HG02588 (cell line): ENCODE data around the gene EIF4EBP3.

ENCODE experiments used
- ATAC-seq: cut with Tn5 transposase; IDR thresholded peaks from one replicate; pipeline ENCODE4 v1.9.1; 2021; ENCODE audit warnings: mild to moderate bottlenecking, moderate library complexity; ENCODE audit not compliant: unreplicated experiment

Gene EIF4EBP3

GRCh38 chr5:140547508-140548299, at the start of gene EIF4EBP3:
Gene EIF4EBP3 (plus strand): TSS chr5:140547662. CDS start chr5:140547738, 76 bp downstream.
- ATAC-seq: peak; percentile 98

- no peak for ATAC-seq
These were observed 49.6 kb upstream of the EIF4EBP3 start for GRCh38 chr5:140497897-140498296.

- ATAC-seq: no peak
These were observed 48.9 kb upstream of the EIF4EBP3 start for GRCh38 chr5:140498591-140498990.

GRCh38 chr5:140502834-140503233, 44.6 kb upstream of the EIF4EBP3 start:
- no peak for ATAC-seq

GRCh38 chr5:140509898-140510297, 37.6 kb upstream of the EIF4EBP3 start:
- no peak for ATAC-seq

GRCh38 chr5:140513124-140513523, 34.3 kb upstream of the EIF4EBP3 start:
- no peak for ATAC-seq

GRCh38 chr5:140524003-140524402, 23.5 kb upstream of the EIF4EBP3 start:
- no peak for ATAC-seq

GRCh38 chr5:140540227-140540626, 7.2 kb upstream of the EIF4EBP3 start:
- no peak for ATAC-seq

GRCh38 chr5:140542972-140543371, 4.5 kb upstream of the EIF4EBP3 start:
- no peak for ATAC-seq

GRCh38 chr5:140544986-140545385, 2.5 kb upstream of the EIF4EBP3 start:
- no peak for ATAC-seq

- no peak for ATAC-seq
These were observed 1.9 kb upstream of the EIF4EBP3 start for GRCh38 chr5:140545606-140546005.

- no peak for ATAC-seq
These were observed 483 bp upstream of the EIF4EBP3 start for GRCh38 chr5:140546851-140547507.

GRCh38 chr5:140548300-140548688, 832 bp downstream of the EIF4EBP3 start:
- no peak for ATAC-seq

GRCh38 chr5:140548791-140549190, 1.3 kb downstream of the EIF4EBP3 start:
- no peak for ATAC-seq

- no peak for ATAC-seq
These were observed 2.0 kb downstream of the EIF4EBP3 start for GRCh38 chr5:140549237-140550144.

- no peak for ATAC-seq
These were observed 3.0 kb downstream of the EIF4EBP3 start for GRCh38 chr5:140550147-140551079.

GRCh38 chr5:140551872-140552271, 4.4 kb downstream of the EIF4EBP3 start:
- ATAC-seq: no peak

- no peak for ATAC-seq
These were observed 6.2 kb downstream of the EIF4EBP3 start for GRCh38 chr5:140553657-140554056.

- no peak for ATAC-seq
These were observed 7.0 kb downstream of the EIF4EBP3 start for GRCh38 chr5:140554454-140554853.

GRCh38 chr5:140555747-140556312, 8.4 kb downstream of the EIF4EBP3 start:
- no peak for ATAC-seq
